Measurements from ENCODE around the gene ADCK2.
"Not testable (repeated sequence)": the region's sequence is repeated elsewhere in the genome, so short reads cannot be mapped to it uniquely, and the experiment has no call there.

Gene ADCK2

DNA sequence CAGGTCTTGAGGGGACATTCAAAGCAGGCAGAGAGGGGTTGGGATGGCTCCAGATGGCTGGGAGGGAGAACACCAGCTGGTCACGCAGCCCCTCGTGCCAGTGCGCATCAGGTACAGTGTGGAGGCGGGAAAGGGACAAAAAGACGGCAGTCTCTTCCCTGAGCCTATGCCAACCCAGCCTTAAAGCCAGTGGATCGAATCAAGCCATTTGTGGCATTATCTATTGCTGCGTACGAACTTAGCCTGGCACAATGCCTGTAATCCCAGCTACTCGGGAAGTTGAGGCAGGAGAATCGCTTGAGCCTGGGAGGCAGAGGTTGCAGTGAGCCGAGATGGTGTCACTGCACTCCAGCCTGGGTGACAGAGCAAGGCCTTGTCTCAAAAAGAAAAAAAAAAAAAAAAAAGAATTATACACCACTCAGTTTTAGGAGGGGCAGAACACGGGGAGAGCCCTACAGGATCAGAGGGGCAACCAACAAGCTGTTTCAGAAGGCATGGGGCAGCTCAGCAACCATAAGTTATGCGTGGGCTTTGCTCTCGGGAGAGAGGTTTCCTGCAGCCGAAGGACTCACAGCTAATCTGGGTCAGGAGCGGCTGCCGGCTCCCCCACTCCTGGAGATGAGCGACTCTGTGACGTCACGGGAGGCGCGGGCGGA, 23.4 kb downstream of the ADCK2 start:
- peak; percentile 98 for DNase-seq (ENCODE audit: low spot score)

GRCh38 chr7:140696680-140697446, 24.1 kb downstream of the ADCK2 start, which contains the start of gene NDUFB2:
Gene NDUFB2, plus strand, starts transcription at chr7:140696708. Its CDS starts 37 bp downstream, at chr7:140696745.
- DNase-seq (ENCODE audit: low spot score): peak; percentile 84

DNA sequence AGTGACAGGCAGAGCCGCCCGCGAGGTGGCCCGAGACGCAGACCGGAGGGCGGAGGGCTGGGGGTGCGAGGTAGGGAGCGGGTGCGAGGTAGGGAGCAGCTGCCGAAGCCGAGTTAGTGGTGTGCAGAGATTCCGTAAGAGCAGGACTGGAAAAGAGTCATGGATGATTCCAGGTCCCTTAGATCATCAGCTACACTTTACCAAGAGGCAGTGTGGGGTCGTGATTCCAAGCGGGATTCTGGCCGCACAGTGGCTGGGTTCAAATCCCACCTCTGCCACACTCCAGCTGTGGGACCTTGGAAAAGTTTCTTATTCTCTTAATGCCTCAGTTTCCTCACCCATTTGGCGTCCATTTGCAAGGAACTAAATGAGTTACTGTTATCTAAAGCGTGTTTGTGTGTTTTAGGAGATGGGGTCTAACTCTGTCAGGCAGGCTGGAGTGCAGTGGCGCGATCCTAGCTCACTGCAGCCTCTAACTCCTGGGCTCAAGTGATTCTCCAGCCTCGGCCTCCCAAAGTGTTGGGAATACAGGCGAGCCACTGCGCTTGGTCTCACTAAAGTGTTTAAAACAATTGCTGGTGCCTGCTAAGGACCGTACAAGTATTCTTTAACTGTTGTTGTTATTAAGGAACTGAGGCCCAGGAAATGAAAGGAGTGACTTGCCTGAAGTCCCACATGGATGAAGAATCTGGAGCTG, 24.9 kb downstream of the ADCK2 start:
- peak; percentile 73 for DNase-seq (ENCODE audit: low spot score)

DNA sequence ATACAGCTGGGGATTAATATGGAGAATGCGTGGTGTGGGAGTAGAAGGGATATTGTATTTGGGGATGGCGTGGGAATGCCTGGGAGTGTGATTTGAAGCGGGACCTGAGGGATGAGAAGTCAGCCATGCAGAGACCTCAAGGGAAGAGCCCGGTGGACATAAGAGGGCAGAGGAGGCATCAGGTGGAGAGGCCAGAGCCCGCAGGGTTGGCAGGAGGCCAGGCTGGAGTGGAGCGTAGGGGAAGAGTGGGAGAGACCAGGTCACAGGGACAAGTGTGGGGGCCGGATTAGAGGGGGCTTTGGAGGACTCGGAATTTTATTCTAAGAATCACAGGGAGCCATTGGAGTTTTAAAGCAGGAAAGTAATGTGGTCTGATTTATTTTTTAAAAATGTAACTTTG, 25.7 kb downstream of the ADCK2 start:
- DNase-seq (ENCODE audit: low spot score): no peak

DNA sequence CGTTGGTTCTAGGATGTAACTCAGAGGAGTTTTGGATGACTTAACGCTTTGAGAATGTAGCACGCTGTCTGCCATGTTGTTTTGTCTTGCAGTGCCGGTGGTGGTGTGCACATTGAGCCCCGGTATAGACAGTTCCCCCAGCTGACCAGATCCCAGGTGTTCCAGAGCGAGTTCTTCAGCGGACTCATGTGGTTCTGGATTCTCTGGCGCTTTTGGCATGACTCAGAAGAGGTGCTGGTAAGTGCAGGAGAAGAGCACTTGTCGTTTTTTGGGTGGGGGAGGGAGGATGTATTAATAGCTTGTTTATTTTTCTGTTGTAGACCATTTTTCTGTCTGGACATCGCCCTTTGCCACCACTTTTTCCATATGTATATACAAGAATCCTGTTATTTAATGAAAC, 30.0 kb downstream of the ADCK2 start:
- DNase-seq (ENCODE audit: low spot score): no peak

- no peak for DNase-seq (ENCODE audit: low spot score)
Measured at GRCh38 chr7:140704205-140704604, 31.5 kb downstream of the ADCK2 start.

DNA sequence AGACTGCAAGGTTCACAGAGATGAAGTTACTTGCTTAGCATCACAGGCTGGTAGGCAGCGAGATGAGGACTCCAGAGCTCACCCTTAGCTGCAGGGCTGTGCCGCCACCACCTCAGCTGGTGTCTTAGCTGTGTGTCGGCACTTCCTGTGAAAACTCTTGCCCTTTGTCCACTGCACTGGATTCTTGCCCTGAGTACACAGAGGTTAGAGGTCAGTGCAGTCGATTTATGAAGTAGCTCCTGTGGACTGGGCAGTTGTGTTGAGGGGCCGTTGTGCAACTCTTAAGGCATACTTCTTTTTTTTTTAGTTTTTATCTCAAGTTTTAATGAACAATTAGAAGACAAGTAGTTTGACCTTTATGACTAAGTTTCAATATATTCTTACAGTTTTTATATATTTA, 34.4 kb downstream of the ADCK2 start:
- no peak for DNase-seq (ENCODE audit: low spot score)

DNA sequence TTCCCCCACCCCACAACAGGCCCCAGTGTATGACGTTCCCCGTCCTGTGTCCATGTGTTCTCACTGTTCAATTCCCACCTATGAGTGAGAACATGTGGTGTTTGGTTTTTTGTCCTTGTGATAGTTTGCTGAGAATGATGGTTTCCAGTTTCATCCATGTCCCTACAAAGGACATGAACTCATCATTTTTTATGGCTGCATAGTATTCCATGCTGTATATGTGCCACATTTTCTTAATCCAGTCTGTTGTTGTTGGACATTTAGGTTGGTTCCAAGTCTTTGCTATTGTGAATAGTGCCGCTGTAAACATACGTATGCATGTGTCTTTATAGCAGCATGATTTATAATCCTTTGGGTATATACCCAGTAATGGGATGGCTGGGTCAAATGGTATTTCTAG, 36.0 kb downstream of the ADCK2 start:
- not testable (repeated sequence) for DNase-seq (ENCODE audit: low spot score)

GRCh38 chr7:140712392-140712791, 39.6 kb downstream of the ADCK2 start:
- not testable (repeated sequence) for DNase-seq (ENCODE audit: low spot score)

GRCh38 chr7:140714331-140715040, 41.7 kb downstream of the ADCK2 start:
- no peak for DNase-seq (ENCODE audit: low spot score)

GRCh38 chr7:140719721-140720120, 47.0 kb downstream of the ADCK2 start:
- DNase-seq (ENCODE audit: low spot score): no peak

DNA sequence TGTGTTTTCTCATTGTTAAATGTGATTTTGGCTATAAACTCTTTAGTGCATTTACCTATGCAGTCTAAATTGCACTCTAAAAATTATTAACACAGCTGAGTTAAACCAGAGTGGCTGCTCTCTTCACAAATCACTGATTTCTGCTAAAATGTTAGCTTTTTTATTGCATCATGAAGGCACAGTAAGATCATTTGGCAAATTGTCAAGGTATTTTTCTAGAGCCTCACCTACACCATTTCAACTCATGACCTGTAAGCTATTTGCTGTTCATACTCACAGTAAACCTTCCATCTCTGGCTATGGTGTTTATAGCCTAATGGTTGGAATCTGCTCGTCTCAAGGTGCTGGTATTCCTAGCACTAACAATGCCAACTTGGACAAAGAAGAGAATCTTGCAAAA, 49.5 kb downstream of the ADCK2 start:
- no peak for DNase-seq (ENCODE audit: low spot score)

- no peak for DNase-seq (ENCODE audit: low spot score)
Measured at GRCh38 chr7:140723006-140723405, 50.3 kb downstream of the ADCK2 start.

- no peak for DNase-seq (ENCODE audit: low spot score)
Measured at GRCh38 chr7:140723574-140723973, 50.8 kb downstream of the ADCK2 start.

DNA sequence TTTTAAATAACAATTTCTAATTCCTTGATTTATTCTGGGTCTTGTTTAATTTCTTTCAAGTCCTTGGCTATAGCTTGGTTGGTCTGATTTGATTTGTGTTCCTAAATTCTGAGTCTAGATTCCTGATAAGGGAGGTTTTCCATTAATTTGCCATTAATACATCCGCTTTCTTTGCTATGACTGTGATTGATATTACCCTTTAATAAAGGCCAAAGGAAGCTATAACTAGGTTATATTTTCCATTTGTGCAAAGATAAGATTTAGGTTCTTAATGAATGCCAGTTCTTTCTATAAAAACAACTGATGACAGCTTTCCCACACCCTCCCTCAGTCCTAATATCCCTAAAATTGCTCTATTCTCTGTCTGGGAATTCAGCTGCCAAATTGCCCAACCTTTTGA, 52.0 kb downstream of the ADCK2 start:
- DNase-seq (ENCODE audit: low spot score): no peak

DNA sequence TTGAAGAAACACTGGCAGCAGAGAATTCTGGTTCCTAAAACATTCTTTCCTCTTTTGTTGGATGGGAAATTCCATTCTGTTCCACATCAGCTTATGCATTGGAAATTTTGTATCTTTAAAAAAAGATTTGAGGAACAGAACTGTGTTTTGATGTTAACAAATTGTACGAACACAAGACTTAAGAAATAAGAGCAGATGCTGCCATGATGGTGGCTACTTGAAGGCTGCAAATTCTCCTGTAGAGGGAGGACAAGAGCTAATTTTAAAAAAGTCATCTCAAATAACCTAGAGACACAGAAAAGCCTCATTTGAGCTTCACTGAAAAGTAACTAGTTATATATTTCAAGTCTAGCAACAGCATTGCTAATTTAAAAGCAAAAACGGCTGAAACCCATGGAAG, 53.5 kb downstream of the ADCK2 start:
- peak; percentile 27 for DNase-seq (ENCODE audit: low spot score)

DNA sequence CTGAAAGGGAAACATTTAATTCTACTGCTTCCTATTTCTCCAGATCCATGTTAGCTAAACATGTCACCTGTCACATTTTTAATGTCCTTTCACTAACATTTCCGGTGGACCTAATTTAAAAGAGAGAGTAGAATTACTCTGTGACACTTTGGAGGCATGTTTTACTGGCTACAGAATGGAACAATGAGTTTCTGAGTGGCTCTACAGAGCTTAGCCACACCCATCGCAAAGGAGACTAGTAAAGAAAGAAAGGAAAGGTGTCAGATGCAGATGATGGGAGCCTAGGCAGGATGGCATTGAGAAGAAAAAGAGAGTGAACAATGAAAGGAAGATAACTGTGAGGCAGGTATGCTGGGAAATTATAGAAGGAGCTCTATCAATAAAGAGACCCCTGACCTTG, 59.7 kb downstream of the ADCK2 start:
- no peak for DNase-seq (ENCODE audit: low spot score)

- DNase-seq (ENCODE audit: low spot score): no peak
Measured at GRCh38 chr7:140734096-140734495, 61.4 kb downstream of the ADCK2 start.

- DNase-seq (ENCODE audit: low spot score): no peak
Measured at GRCh38 chr7:140734729-140735128, 62.0 kb downstream of the ADCK2 start.

DNA sequence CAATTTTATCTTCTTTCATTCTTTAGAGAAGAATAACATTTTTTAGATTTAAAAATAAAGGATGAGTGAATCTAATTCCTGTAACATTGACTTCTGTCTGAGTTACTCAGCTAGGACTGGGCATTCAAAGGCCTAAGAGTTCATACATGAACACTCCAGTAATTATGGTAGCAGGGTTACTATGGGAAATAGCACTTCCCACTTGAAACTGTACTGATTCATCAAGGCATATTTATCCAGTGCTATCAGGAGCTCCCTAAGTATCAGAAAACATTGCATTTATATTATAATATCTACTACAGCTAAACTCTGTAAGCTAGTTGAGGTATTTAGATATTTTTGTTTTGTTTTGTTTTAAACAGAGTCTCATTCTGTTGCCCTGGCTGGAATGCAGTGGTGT, 65.5 kb downstream of the ADCK2 start:
- no peak for DNase-seq (ENCODE audit: low spot score)

GRCh38 chr7:140743255-140743654, 70.5 kb downstream of the ADCK2 start:
- DNase-seq (ENCODE audit: low spot score): not testable (repeated sequence)

DNA sequence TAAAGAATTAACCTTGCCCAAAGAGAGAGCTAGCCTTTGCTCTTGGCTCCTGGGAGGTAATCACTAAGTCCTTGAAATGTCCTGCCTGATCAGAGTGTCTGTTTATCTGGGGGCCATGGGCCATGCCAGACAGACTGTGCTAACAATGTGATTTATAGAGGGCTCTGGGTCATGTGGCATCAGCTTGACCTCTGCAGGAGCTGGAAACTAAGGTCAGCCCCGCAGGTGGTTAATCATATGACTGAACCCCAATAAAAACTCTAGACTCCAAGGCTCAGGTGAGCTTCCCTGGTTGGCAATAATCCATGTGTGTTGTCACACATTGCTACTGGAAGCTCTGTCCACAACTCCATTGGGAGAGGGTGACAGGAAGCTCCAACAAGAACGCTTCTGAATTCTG, 71.3 kb downstream of the ADCK2 start:
- DNase-seq (ENCODE audit: low spot score): no peak

Measured in AG20443 (cell line).